Right atrium auricular region (tissue), 2 donors: Measurements from ENCODE around the gene TAGLN2. TPM values are rescaled to one million over a fixed set of nuclear protein-coding genes. Genes with fewer than 3 reads are reported as not detected.

Experiments used
- DNase-seq: peaks from one replicate; pipeline ENCODE4 v3.0.0-alpha.2; 2019; ENCODE audit warnings: low spot score
- H3K27ac ChIP-seq, 2 donors: fragments of 200-600 bp; sonication (generic); 1 replicate in 1 of 2; 2 replicates in 1 of 2; pipeline ENCODE4 v1.5.1; 2016 to 2019
- H3K27me3 ChIP-seq, 2 donors: fragments of 200-600 bp; sonication (generic); one replicate each; pipeline versions ENCODE4 v1.5.1 to v1.6.0; 2017 to 2019
- H3K36me3 ChIP-seq: fragments of 200-600 bp; sonication (generic); one replicate; pipeline ENCODE4 v1.5.1; 2016
- H3K4me1 ChIP-seq, 2 donors: fragments of 200-600 bp; sonication (generic); one replicate each; pipeline versions ENCODE4 v1.5.1 to v1.6.0; 2017 to 2019
- H3K4me3 ChIP-seq, 2 donors: fragments of 200-600 bp; sonication (generic); 1 replicate in 1 of 2; 2 replicates in 1 of 2; pipeline ENCODE4 v1.5.1; 2017 to 2019; ENCODE audit warnings: mild to moderate bottlenecking in 1 of 2, moderate library complexity in 1 of 2
- H3K9me3 ChIP-seq, 2 donors: fragments of 200-600 bp; sonication (generic); one replicate each; pipeline ENCODE4 v1.5.1; 2019
- total RNA-seq, 2 donors: library from RNA; depleted of rRNA; stranded (reverse); fragments of >200 nt; gene quantifications; one replicate each; pipeline ENCODE4 v1.1.0, GENCODE V29; 2016
- TF ChIP-seq, protein P1 (sequence below), 2 donors: fragments of 200-600 bp; sonication (generic); IDR thresholded peaks; one replicate each; pipeline ENCODE4 v1.5.1; 2019; ENCODE audit warnings: antibody characterized with exemption in 2 of 2

Gene TAGLN2
- total RNA-seq, 2 donors from 2014 or later, result 124 to 235 TPM

- Histone ChIP-seq H3K9me3 (no peaks in the 10 kb centered on the region), H3K4me3 (no peak overlapping the region), H3K4me1 (peaks cover 0 to 3% of the 10 kb centered on the region in 2 donors), H3K27ac (no peak overlapping the region), H3K36me3 (no peaks in the 10 kb centered on the region), H3K27me3 (no peaks in the 10 kb centered on the region)
- DNase-seq, result no peak
- TF ChIP-seq, protein P1, sequence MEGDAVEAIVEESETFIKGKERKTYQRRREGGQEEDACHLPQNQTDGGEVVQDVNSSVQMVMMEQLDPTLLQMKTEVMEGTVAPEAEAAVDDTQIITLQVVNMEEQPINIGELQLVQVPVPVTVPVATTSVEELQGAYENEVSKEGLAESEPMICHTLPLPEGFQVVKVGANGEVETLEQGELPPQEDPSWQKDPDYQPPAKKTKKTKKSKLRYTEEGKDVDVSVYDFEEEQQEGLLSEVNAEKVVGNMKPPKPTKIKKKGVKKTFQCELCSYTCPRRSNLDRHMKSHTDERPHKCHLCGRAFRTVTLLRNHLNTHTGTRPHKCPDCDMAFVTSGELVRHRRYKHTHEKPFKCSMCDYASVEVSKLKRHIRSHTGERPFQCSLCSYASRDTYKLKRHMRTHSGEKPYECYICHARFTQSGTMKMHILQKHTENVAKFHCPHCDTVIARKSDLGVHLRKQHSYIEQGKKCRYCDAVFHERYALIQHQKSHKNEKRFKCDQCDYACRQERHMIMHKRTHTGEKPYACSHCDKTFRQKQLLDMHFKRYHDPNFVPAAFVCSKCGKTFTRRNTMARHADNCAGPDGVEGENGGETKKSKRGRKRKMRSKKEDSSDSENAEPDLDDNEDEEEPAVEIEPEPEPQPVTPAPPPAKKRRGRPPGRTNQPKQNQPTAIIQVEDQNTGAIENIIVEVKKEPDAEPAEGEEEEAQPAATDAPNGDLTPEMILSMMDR (IDR thresholded peaks at IDR 0.05), result no peak
These were observed 27.6 kb upstream of the TAGLN2 start for GRCh38 chr1:159952932-159953331.

GRCh38 chr1:159951551-159951950 is 26.2 kb upstream of the TAGLN2 start:
- TF ChIP-seq, protein P1 (IDR thresholded peaks at IDR 0.05), result no peak
- no peaks in the 10 kb centered on the region for H3K9me3 ChIP-seq
- no peaks in the 10 kb centered on the region for H3K27me3 ChIP-seq
- H3K36me3 ChIP-seq, result no peaks in the 10 kb centered on the region
- no peak overlapping the region for H3K4me3 ChIP-seq
- no peak for DNase-seq
- peaks cover 0 to 3% of the 10 kb centered on the region in 2 donors for H3K4me1 ChIP-seq
- H3K27ac ChIP-seq, result no peak overlapping the region

- no peaks in the 10 kb centered on the region for H3K36me3 ChIP-seq
- peaks cover 0 to 9% of the 10 kb centered on the region in 2 donors for H3K4me1 ChIP-seq
- no peaks in the 10 kb centered on the region for H3K27me3 ChIP-seq
- no peaks in the 10 kb centered on the region for H3K9me3 ChIP-seq
- no peak overlapping the region for H3K27ac ChIP-seq
- no peak overlapping the region for H3K4me3 ChIP-seq
- DNase-seq, result no peak
- TF ChIP-seq, protein P1 (IDR thresholded peaks at IDR 0.05), result no peak
These were observed 25.7 kb upstream of the TAGLN2 start for GRCh38 chr1:159951016-159951415.

- H3K27me3 ChIP-seq, result no peaks in the 10 kb centered on the region
- no peak overlapping the region for H3K27ac ChIP-seq
- TF ChIP-seq, protein P1 (IDR thresholded peaks at IDR 0.05), result no peak
- H3K4me3 ChIP-seq, result no peak overlapping the region
- H3K4me1 ChIP-seq, result peaks cover 0 to 19% of the 10 kb centered on the region in 2 donors
- H3K9me3 ChIP-seq, result no peaks in the 10 kb centered on the region
- no peak for DNase-seq
- no peaks in the 10 kb centered on the region for H3K36me3 ChIP-seq
These were observed 24.7 kb upstream of the TAGLN2 start for GRCh38 chr1:159949981-159950381.

- H3K4me1 ChIP-seq, result peaks cover 0 to 25% of the 10 kb centered on the region in 2 donors
- TF ChIP-seq, protein P1 (IDR thresholded peaks at IDR 0.05), result no peak
- H3K36me3 ChIP-seq, result no peaks in the 10 kb centered on the region
- no peak overlapping the region for H3K27ac ChIP-seq
- H3K4me3 ChIP-seq, result no peak overlapping the region
- no peaks in the 10 kb centered on the region for H3K9me3 ChIP-seq
- no peak for DNase-seq
- H3K27me3 ChIP-seq, result no peaks in the 10 kb centered on the region
These were observed 23.8 kb upstream of the TAGLN2 start for GRCh38 chr1:159949123-159949522.

- Histone ChIP-seq H3K27me3 (no peaks in the 10 kb centered on the region), H3K36me3 (no peaks in the 10 kb centered on the region), H3K4me3 (no peak overlapping the region), H3K9me3 (no peaks in the 10 kb centered on the region), H3K4me1 (peaks cover 0 to 22% of the 10 kb centered on the region in 2 donors), H3K27ac (no peak overlapping the region)
- no peak for DNase-seq
- TF ChIP-seq, protein P1 (IDR thresholded peaks at IDR 0.05), result no peak
These were observed 22.6 kb upstream of the TAGLN2 start for GRCh38 chr1:159947942-159948341.
